Urothelium cell line (cell line): Measurements from ENCODE around the gene HEPACAM2.

Source experiments
- DNase-seq: peaks from one replicate; pipeline ENCODE4 v3.0.0; 2011; ENCODE audit warnings: low spot score, mixed read lengths
- FAIRE-seq: peaks from 2 replicates; lab custom pipeline; 2011; peaks lifted over from hg19 to GRCh38; lab: Jason Lieb, UNC

The HEPACAM2 gene

DNA sequence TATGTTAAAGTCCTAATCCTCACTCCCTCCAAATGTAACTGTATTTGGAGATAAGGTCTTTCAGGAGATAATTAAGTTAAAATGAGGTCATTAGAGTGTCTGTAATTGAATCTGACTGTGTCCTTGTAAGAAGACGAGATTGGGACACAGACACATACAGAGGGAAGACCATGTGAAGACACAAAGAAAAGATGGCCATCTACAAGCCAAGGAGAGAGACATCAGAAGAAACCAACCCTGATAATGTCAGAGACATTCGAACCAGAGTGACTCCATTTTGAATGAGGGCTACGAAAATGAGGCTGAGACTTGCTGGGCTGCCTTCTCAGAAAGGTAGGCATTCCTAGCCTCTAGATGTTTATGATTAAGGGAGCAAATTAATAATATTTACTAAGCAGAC, 77.5 kb downstream of the HEPACAM2 start:
- DNase-seq = no peak
- FAIRE-seq = no peak

DNA sequence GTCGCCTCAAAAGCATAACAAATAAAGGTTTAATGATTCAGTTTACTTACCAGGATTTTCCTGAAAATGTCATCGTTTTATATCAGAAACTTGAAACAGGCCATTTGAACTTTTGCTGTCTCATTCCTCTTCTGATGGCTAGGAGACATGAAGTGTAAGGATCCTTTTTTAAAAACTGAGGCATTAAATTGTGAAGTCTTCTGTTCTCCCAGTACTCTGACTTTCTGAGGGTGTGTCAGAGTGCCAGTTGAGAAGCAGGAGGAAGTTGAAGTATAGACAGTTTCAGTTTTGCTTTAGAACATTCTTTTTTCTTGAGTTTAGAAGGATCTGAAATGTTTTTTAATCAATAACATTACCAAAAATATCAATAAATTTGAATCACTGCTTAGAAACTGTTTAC, 78.1 kb downstream of the HEPACAM2 start, which contains the start of gene SAMD9L:
Gene SAMD9L, minus strand, starts transcription at position 242 of the 400 bp plus-strand sequence. CDS start 12,414 bp downstream, outside the sequence.
- FAIRE-seq (no peak), DNase-seq (peak; percentile 37)

DNA sequence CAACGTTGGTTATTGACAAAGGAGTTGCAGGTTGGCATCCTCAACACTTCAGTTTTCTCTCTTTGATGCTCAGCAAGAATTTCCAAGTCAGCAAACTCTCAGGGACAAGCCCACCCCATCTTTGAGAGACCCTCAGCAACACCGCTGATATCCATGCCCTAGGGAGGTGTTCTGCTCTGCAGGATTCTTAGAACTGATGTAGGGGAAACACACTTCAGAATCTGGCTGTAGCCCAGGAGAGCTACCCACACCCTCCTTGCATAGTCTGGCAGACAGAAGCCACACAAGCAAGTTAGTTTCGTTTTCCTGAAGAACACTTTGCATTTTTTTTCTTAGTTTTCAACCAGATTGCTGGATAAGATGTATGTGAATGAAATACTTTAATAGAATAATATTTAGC, 78.9 kb downstream of the HEPACAM2 start:
- peak; percentile 77 for DNase-seq
- no peak for FAIRE-seq

DNA sequence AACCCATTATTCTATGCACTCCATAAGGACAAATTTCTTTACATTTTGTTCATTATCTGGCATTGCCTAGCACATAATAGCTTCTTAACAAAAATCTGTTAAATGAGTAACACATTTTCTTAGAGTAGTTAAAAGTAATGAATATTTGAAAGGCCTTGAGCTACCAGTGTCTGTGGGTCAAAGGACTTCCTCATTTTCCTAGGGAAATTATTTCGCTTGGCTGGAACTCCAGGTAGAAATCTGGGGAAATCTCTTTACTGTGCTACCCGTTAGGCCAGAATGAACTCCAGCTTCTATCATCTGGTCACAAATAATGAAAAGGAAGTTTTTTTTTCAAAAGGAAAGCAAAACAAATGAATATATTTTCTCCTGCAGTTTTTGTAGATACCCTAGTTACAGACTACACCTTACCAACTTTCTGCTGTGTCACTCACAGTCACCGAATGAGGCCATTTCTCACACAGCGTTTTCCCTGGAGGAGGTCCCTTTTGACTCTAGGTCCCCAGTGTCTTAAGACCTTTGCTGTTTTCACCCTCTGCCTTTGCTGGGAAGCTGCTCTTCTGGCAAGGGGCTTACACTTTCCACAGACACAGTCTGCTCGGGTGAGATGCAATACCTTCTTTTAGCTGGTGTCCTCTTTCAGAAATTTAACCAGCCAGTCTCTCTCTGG, 79.7 kb downstream of the HEPACAM2 start:
- DNase-seq (no peak), FAIRE-seq (no peak)

DNA sequence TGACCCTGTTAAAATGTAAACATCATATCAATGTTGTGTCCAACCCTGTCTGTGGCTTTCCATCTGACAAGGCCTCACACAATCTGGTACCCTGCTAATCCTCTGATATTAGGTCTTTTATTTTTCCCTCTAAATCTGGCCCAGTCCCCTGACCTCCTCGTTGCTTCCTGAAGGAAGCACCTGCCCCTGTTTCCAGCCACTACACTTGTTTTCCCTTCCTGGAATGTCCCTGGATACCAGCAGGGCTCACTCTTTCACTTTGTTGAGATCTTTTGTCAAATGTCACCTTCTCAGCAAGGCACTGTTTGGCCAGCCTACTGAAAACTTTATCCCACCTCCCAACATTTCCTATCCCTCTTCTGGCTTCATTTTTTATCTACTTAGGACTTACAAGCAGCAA, 80.2 kb downstream of the HEPACAM2 start:
- FAIRE-seq (no peak), DNase-seq (no peak)

DNA sequence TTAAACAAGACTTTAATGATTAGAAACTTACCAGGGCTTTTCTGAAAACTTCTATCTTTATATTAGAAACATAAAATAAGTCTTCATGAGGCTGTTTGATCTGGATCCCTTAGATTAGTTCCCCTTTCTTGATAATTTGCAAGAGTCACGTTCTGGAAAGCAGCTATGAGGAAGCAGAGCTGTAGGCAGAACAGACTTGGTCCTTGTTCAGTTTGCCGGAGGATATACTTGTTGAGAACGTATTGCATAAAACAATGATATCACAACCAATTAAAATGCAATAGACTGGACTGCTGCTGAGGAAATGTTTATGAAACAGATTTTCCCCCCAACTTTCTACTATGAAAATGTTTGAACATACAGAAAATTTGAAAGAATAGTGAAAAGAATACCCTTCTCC, 80.9 kb downstream of the HEPACAM2 start:
- FAIRE-seq (no peak), DNase-seq (no peak)

DNA sequence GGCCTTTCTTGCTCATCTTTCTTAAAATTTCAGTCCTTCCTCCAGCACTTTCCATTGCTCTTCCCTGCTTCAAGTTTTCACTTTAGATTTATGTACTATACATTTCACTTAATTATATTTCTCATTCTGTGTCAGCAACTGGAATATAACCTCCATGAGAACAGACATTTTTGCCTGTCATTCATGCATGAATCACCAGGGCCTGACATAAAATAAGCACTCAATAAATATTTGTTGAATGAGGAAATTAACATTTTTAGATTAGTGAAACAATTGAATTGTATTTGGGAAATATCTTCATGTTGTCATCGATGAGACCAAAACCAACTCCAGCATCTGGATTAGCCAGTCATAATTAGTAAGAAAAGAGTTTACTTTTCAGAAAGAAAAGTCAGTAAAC, 84.1 kb downstream of the HEPACAM2 start:
- FAIRE-seq (no peak), DNase-seq (no peak)

DNA sequence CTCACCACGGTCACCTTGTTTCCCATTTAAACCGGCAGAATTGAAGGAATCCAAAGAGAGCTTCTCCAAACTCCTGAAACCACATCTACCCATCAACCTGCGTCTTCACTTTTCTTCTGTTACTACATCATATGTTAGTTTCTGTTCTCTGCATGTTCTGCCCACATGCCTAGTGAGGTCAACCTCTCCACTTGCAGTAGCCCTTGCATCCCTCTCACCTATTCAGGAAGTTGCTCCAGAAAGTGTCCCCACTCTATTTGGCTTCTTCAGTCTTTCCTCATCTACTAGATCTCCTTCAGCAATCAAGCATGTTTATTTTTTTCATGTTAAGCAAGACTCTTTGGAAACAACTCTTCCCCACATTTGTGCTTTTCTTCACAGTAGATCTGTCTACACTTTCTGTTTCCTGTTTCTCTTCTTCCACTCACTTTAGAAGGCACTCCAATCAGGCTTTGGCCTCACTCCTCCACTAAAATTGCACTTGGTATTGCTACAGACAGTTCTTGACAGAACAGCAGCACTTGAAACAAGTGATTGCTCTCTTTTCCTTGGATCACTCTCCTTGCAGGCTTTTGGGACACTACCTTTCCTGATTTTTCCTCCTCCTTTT, 85.6 kb downstream of the HEPACAM2 start:
- no peak for DNase-seq
- peak; percentile 37 for FAIRE-seq

DNA sequence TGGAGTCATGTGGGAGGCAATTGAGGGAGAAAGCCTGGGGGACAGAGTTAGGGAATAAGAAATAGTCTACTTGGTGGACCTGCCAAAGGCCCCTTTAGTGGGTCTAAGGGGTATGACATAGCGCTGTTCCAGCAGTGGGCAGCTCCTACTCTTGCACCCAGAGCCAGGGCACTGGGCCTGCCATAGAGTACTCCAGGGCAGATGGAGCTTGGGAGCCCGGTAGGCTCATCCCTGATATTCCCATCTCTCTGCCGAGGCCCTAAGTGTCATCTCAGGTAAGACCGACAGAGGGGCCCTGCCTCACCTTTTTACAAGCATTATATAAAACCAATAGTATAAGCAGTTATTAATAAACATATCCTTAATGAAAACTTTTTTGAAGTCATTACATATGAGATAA, 87.7 kb downstream of the HEPACAM2 start:
- no peak for FAIRE-seq

More for the DNA sequence above, 87.7 kb downstream of the HEPACAM2 start:
- DNase-seq = no peak
